ENCODE data around the gene PAX9. TPM values are rescaled to one million over a fixed set of nuclear protein-coding genes. Genes with fewer than 3 reads are reported as not detected.

PAX9 gene
- total and polyA plus RNA-seq, 9 of the 15 experiments (the other 6 are each of a cell fraction or from before 2014, with no cell fraction given), result 0.87 to 2.4 (median 1.3) TPM

GRCh38 chr14:36721877-36722276 lies 60.2 kb downstream of the PAX9 start (continued):
- TF ChIP-seq, protein P1, sequence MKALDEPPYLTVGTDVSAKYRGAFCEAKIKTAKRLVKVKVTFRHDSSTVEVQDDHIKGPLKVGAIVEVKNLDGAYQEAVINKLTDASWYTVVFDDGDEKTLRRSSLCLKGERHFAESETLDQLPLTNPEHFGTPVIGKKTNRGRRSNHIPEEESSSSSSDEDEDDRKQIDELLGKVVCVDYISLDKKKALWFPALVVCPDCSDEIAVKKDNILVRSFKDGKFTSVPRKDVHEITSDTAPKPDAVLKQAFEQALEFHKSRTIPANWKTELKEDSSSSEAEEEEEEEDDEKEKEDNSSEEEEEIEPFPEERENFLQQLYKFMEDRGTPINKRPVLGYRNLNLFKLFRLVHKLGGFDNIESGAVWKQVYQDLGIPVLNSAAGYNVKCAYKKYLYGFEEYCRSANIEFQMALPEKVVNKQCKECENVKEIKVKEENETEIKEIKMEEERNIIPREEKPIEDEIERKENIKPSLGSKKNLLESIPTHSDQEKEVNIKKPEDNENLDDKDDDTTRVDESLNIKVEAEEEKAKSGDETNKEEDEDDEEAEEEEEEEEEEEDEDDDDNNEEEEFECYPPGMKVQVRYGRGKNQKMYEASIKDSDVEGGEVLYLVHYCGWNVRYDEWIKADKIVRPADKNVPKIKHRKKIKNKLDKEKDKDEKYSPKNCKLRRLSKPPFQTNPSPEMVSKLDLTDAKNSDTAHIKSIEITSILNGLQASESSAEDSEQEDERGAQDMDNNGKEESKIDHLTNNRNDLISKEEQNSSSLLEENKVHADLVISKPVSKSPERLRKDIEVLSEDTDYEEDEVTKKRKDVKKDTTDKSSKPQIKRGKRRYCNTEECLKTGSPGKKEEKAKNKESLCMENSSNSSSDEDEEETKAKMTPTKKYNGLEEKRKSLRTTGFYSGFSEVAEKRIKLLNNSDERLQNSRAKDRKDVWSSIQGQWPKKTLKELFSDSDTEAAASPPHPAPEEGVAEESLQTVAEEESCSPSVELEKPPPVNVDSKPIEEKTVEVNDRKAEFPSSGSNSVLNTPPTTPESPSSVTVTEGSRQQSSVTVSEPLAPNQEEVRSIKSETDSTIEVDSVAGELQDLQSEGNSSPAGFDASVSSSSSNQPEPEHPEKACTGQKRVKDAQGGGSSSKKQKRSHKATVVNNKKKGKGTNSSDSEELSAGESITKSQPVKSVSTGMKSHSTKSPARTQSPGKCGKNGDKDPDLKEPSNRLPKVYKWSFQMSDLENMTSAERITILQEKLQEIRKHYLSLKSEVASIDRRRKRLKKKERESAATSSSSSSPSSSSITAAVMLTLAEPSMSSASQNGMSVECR (CRISPR knock-in tag; IDR thresholded peaks at IDR 0.05), result no peak
- TF ChIP-seq PTBP1 (IDR thresholded peaks at IDR 0.05; ENCODE audit: low read depth, low read length) (no peak), SRSF9 (IDR thresholded peaks at IDR 0.05; ENCODE audit: borderline replicate concordance, low read depth, low read length) (no peak), GABPA (tag; conservative IDR thresholded peaks at IDR 0.05; ENCODE audit: low read depth) (no peak), FOXJ2 (tag; IDR thresholded peaks at IDR 0.05) (no peak), ZBED1 (IDR thresholded peaks at IDR 0.05) (no peak), HINFP (tag; conservative IDR thresholded peaks at IDR 0.05; ENCODE audit: low read depth) (no peak)
- TF ChIP-seq, protein P2, sequence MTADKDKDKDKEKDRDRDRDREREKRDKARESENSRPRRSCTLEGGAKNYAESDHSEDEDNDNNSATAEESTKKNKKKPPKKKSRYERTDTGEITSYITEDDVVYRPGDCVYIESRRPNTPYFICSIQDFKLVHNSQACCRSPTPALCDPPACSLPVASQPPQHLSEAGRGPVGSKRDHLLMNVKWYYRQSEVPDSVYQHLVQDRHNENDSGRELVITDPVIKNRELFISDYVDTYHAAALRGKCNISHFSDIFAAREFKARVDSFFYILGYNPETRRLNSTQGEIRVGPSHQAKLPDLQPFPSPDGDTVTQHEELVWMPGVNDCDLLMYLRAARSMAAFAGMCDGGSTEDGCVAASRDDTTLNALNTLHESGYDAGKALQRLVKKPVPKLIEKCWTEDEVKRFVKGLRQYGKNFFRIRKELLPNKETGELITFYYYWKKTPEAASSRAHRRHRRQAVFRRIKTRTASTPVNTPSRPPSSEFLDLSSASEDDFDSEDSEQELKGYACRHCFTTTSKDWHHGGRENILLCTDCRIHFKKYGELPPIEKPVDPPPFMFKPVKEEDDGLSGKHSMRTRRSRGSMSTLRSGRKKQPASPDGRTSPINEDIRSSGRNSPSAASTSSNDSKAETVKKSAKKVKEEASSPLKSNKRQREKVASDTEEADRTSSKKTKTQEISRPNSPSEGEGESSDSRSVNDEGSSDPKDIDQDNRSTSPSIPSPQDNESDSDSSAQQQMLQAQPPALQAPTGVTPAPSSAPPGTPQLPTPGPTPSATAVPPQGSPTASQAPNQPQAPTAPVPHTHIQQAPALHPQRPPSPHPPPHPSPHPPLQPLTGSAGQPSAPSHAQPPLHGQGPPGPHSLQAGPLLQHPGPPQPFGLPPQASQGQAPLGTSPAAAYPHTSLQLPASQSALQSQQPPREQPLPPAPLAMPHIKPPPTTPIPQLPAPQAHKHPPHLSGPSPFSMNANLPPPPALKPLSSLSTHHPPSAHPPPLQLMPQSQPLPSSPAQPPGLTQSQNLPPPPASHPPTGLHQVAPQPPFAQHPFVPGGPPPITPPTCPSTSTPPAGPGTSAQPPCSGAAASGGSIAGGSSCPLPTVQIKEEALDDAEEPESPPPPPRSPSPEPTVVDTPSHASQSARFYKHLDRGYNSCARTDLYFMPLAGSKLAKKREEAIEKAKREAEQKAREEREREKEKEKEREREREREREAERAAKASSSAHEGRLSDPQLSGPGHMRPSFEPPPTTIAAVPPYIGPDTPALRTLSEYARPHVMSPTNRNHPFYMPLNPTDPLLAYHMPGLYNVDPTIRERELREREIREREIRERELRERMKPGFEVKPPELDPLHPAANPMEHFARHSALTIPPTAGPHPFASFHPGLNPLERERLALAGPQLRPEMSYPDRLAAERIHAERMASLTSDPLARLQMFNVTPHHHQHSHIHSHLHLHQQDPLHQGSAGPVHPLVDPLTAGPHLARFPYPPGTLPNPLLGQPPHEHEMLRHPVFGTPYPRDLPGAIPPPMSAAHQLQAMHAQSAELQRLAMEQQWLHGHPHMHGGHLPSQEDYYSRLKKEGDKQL (CRISPR knock-in tag; IDR thresholded peaks at IDR 0.05; ENCODE audit: borderline replicate concordance), result no peak

Measured in K562 (cell line).